OCI-LY1 (cell line): ENCODE measurements around the gene SLMAP.

ENCODE experiments used
- EZH2 ChIP-seq: fragments of 200-600 bp; sonication (generic), shearing (Covaris generic); IDR thresholded peaks from 2 replicates; pipeline ENCODE4 v1.8.0; 2017; ENCODE audit warnings: borderline replicate concordance, mixed run types, mild to moderate bottlenecking, antibody characterized with exemption, low read length, moderate library complexity, mixed read lengths
- TF ChIP-seq, protein P1 (sequence below): fragments of 200-600 bp; sonication (generic), shearing (Covaris generic); IDR thresholded peaks from 2 replicates; pipeline ENCODE4 v1.5.1; 2017; ENCODE audit warnings: mild to moderate bottlenecking, antibody characterized with exemption, low read length, moderate library complexity, mixed read lengths

DNA sequence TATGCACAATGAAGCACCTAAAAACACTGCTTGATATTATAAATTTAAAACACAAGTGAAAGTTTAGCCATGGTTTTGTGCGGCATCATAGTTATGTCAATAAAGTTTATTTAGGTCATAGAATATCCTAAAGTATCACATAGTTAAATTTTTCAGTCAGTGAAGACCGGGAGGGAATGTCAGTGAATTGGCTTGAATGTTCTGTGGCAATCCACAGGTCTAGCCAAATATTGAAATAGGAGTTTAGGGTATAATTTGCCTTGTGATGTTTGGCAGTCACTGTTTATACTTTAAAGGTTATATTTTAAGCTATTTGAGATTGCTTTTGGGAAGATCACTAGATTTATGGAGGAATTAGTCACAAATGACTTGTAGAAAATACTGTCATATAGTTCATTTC is 172.4 kb downstream of the SLMAP start:
- TF ChIP-seq, protein P1, sequence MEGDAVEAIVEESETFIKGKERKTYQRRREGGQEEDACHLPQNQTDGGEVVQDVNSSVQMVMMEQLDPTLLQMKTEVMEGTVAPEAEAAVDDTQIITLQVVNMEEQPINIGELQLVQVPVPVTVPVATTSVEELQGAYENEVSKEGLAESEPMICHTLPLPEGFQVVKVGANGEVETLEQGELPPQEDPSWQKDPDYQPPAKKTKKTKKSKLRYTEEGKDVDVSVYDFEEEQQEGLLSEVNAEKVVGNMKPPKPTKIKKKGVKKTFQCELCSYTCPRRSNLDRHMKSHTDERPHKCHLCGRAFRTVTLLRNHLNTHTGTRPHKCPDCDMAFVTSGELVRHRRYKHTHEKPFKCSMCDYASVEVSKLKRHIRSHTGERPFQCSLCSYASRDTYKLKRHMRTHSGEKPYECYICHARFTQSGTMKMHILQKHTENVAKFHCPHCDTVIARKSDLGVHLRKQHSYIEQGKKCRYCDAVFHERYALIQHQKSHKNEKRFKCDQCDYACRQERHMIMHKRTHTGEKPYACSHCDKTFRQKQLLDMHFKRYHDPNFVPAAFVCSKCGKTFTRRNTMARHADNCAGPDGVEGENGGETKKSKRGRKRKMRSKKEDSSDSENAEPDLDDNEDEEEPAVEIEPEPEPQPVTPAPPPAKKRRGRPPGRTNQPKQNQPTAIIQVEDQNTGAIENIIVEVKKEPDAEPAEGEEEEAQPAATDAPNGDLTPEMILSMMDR: no peak
- no peak for TF ChIP-seq EZH2
